ENCODE measurements around the gene EIF3L. TPM values are rescaled to one million over a fixed set of nuclear protein-coding genes. Genes with fewer than 3 reads are reported as not detected.

Gene EIF3L
- total and polyA plus RNA-seq, 3 donors from 2014 or later = 185 to 316 (median 295) TPM

DNA sequence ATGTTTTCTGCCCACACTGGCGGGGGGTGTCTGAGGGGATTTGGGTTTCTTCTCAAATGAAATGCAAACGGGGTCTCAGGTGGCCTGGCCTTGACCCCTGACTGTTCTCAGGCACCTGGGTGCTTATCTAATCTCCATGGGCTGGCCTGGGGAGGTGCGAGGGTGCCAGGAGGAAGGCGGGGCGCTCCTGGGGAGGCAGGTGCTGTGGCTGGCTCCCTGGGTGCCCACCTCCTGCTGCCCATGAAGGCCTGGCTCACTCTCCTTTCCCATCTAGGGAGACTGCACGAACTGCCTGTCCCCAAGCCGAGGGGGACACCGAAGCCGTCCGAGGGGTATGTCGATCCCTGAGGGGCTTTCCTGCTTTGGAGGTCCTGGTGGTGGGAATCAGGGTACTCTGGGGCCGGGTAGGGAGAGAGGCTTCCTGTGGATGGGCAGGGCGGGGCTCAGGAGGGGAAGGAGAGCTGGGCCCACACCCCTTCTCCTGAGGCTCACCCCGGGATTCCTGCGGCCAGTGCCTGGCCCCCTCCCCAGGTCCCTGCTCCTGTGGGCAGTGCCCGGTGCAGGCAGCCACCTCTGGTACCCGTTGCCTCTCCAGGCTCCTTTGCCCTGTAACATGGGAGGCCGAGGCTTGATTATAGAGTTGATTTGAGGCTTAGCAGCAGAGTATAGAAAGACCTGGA lies 75.3 kb downstream of the EIF3L start:
- intact Hi-C loops (cut with DNase I; ENCODE audit: low total_unique reads) = no loop called here
- no peaks in the 10 kb centered on the region for H3K36me3 ChIP-seq (ENCODE audit: low read depth, missing control alignments)
- TF ChIP-seq POLR2A (IDR thresholded peaks at IDR 0.05) = no peak
- TF ChIP-seq, protein P1, sequence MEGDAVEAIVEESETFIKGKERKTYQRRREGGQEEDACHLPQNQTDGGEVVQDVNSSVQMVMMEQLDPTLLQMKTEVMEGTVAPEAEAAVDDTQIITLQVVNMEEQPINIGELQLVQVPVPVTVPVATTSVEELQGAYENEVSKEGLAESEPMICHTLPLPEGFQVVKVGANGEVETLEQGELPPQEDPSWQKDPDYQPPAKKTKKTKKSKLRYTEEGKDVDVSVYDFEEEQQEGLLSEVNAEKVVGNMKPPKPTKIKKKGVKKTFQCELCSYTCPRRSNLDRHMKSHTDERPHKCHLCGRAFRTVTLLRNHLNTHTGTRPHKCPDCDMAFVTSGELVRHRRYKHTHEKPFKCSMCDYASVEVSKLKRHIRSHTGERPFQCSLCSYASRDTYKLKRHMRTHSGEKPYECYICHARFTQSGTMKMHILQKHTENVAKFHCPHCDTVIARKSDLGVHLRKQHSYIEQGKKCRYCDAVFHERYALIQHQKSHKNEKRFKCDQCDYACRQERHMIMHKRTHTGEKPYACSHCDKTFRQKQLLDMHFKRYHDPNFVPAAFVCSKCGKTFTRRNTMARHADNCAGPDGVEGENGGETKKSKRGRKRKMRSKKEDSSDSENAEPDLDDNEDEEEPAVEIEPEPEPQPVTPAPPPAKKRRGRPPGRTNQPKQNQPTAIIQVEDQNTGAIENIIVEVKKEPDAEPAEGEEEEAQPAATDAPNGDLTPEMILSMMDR (IDR thresholded peaks at IDR 0.05) = no peak
- no peaks in the 10 kb centered on the region for H3K9me3 ChIP-seq
- no peak for DNase-seq
- H3K4me3 ChIP-seq = no peak overlapping the region
- no peaks in the 10 kb centered on the region for H3K4me1 ChIP-seq
- H3K27me3 ChIP-seq = no peaks in the 10 kb centered on the region
- H3K27ac ChIP-seq = no peak overlapping the region
- 92 to 93% methylated on average over 2 to 18 of the region's 18 CpGs for WGBS, 2 donors

GRCh38 chr22:37925330-37925729 lies 76.1 kb downstream of the EIF3L start:
- no peak for DNase-seq
- Histone ChIP-seq H3K4me1 (peaks cover 8% of the 10 kb centered on the region), H3K9me3 (no peaks in the 10 kb centered on the region), H3K36me3 (ENCODE audit: low read depth, missing control alignments) (no peaks in the 10 kb centered on the region), H3K27me3 (no peaks in the 10 kb centered on the region), H3K27ac (no peak overlapping the region), H3K4me3 (no peak overlapping the region)
- intact Hi-C loops (cut with DNase I; ENCODE audit: low total_unique reads) = no loop called here
- WGBS, 2 donors = 75 to 78% methylated on average over 1 to 3 of the region's 3 CpGs
- TF ChIP-seq, protein P1 (IDR thresholded peaks at IDR 0.05) = no peak
- TF ChIP-seq POLR2A (IDR thresholded peaks at IDR 0.05) = no peak

DNA sequence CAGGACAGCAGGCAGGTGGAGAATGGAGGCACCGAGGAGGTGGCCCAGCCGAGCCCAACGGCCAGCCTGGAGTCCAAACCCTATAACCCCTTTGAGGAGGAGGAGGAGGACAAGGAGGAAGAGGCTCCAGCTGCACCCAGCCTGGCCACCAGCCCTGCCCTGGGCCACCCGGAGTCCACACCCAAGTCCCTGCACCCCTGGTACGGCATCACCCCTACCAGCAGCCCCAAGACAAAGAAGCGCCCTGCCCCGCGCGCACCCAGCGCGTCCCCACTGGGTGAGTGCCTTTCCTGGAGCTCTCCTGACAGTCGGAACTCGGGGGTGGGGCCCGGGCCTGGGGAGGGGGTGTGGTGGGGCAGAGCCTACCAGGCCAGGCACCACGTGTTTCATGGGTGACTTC lies 76.5 kb downstream of the EIF3L start:
- Histone ChIP-seq H3K4me1 (peaks cover 9% of the 10 kb centered on the region), H3K4me3 (no peak overlapping the region), H3K9me3 (no peaks in the 10 kb centered on the region), H3K27ac (no peak overlapping the region), H3K27me3 (no peaks in the 10 kb centered on the region), H3K36me3 (ENCODE audit: low read depth, missing control alignments) (no peaks in the 10 kb centered on the region)
- no peak for TF ChIP-seq POLR2A (IDR thresholded peaks at IDR 0.05)
- TF ChIP-seq, protein P1 (IDR thresholded peaks at IDR 0.05) = no peak
- no peak for DNase-seq
- WGBS, 2 donors = 80 to 93% methylated on average over 2 to 15 of the region's 15 CpGs
- intact Hi-C loops (cut with DNase I; ENCODE audit: low total_unique reads) = no loop called here

GRCh38 chr22:37926358-37926757 lies 77.1 kb downstream of the EIF3L start:
- H3K9me3 ChIP-seq = no peaks in the 10 kb centered on the region
- no peak overlapping the region for H3K4me3 ChIP-seq
- intact Hi-C loops (cut with DNase I; ENCODE audit: low total_unique reads) = no loop called here

More at GRCh38 chr22:37926358-37926757, 77.1 kb downstream of the EIF3L start:
- DNase-seq = no peak
- H3K27me3 ChIP-seq = no peaks in the 10 kb centered on the region
- H3K36me3 ChIP-seq (ENCODE audit: low read depth, missing control alignments) = no peaks in the 10 kb centered on the region
- WGBS, 2 donors = 93 to 94% methylated on average over 6 to 7 of the region's 7 CpGs
- H3K27ac ChIP-seq = no peak overlapping the region
- TF ChIP-seq, protein P1 (IDR thresholded peaks at IDR 0.05) = no peak
- no peak for TF ChIP-seq POLR2A (IDR thresholded peaks at IDR 0.05)
- peaks cover 15% of the 10 kb centered on the region for H3K4me1 ChIP-seq
